Stimulated activated CD8-positive, alpha-beta memory T cell treated with anti-CD3 and anti-CD28 coated beads, Interleukin-7, amount 100 ng/mL, for 1 hour (primary cell): ENCODE results near the gene ZRANB1.

Experiments
- DNase-seq, 2 donors: peaks; one replicate each; pipeline ENCODE4 v3.0.0-alpha.2; 2020; ENCODE audit warnings: low read depth in 2 of 2

Gene ZRANB1

GRCh38 chr10:125004571-125005311 lies 62.8 kb downstream of the ZRANB1 start:
- DNase-seq, result no peak

GRCh38 chr10:125005312-125006187 lies 63.6 kb downstream of the ZRANB1 start:
- no peak for DNase-seq

- DNase-seq, result no peak
Observed at GRCh38 chr10:125006188-125006680, 64.3 kb downstream of the ZRANB1 start.

GRCh38 chr10:125006921-125007426 lies 65.1 kb downstream of the ZRANB1 start:
- DNase-seq, result no peak

GRCh38 chr10:125007436-125007835 lies 65.5 kb downstream of the ZRANB1 start:
- DNase-seq, result no peak

GRCh38 chr10:125008689-125009638 lies 67.0 kb downstream of the ZRANB1 start:
- no peak for DNase-seq

- no peak for DNase-seq
Observed at GRCh38 chr10:125009661-125010161, 67.8 kb downstream of the ZRANB1 start.

- no peak for DNase-seq
Observed at GRCh38 chr10:125010362-125010761, 68.4 kb downstream of the ZRANB1 start.

- no peak for DNase-seq
Observed at GRCh38 chr10:125011171-125011925, 69.4 kb downstream of the ZRANB1 start.

- DNase-seq, result no peak
Observed at GRCh38 chr10:125011926-125012705, 70.2 kb downstream of the ZRANB1 start.

GRCh38 chr10:125012851-125013528 lies 71.1 kb downstream of the ZRANB1 start:
- no peak for DNase-seq

- DNase-seq, result no peak
Observed at GRCh38 chr10:125013529-125013872, 71.6 kb downstream of the ZRANB1 start.

- no peak for DNase-seq
Observed at GRCh38 chr10:125014086-125014830, 72.3 kb downstream of the ZRANB1 start.

- no peak for DNase-seq
Observed at GRCh38 chr10:125014836-125015355, 73.0 kb downstream of the ZRANB1 start.

GRCh38 chr10:125015356-125015944 lies 73.5 kb downstream of the ZRANB1 start:
- no peak for DNase-seq

- DNase-seq, result no peak
Observed at GRCh38 chr10:125016123-125016522, 74.2 kb downstream of the ZRANB1 start.

GRCh38 chr10:125016611-125017202 lies 74.8 kb downstream of the ZRANB1 start:
- no peak for DNase-seq
